Adrenal gland (tissue), 12 donors: Measurements from ENCODE around the gene TCERG1L. TPM values are rescaled to one million over a fixed set of nuclear protein-coding genes. Genes with fewer than 3 reads are reported as not detected.
A peak's percentile ranks its signal among the peaks of the same experiment; 100 is the strongest.

Experiments
- DNase-seq, 7 donors: peaks; one replicate each; pipeline ENCODE4 v3.0.0-alpha.2; 2019 to 2020
- H3K27ac ChIP-seq, 5 donors: fragments of 200-600 bp; sonication (generic) in 4 of 5; 1 replicate in 3 of 5; 2 replicates in 2 of 5; pipeline versions ENCODE4 v1.5.1 to v1.8.0; 2016 to 2020; ENCODE audit warnings: mild to moderate bottlenecking in 1 of 5
- H3K27me3 ChIP-seq: fragments of 200-600 bp; 2 replicates; pipeline ENCODE4 v1.8.0; 2021
- H3K36me3 ChIP-seq, 2 donors: fragments of 200-600 bp; replicated peaks in 1 of 2; 1 replicate in 1 of 2; 2 replicates in 1 of 2; pipeline versions ENCODE4 v1.5.1 to v1.8.0; 2018 to 2022
- H3K4me1 ChIP-seq, 2 donors: fragments of 200-600 bp; replicated peaks in 1 of 2; 1 replicate in 1 of 2; 2 replicates in 1 of 2; pipeline versions ENCODE4 v1.5.1 to v1.8.0; 2018 to 2021
- H3K4me3 ChIP-seq, 4 donors: fragments of 200-600 bp; sonication (generic) in 3 of 4; one replicate each; pipeline ENCODE4 v1.5.1; 2016 to 2018
- H3K9me3 ChIP-seq, 3 donors: fragments of 200-600 bp; sonication (generic) in 1 of 3; replicated peaks in 1 of 3; 1 replicate in 2 of 3; 2 replicates in 1 of 3; pipeline versions ENCODE4 v1.5.1 to v1.8.0; 2016 to 2021
- POLR2A ChIP-seq, 2 donors: fragments of 450-650 bp; IDR thresholded peaks; one replicate each; pipeline ENCODE4 v1.6.1; 2017; ENCODE audit warnings: antibody characterized with exemption in 2 of 2, mild to moderate bottlenecking in 2 of 2, moderate library complexity in 1 of 2
- WGBS, 4 donors: extraction: QIAGEN DNeasy Blood & Tissue Kit in 2 of 4; methylation state at CpG; one replicate each; pipeline versions ENCODE4 v1.1.5 to v1.1.7; 2013 to 2017; 5-methylcytosine and 5-hydroxymethylcytosine counted together
- intact Hi-C, 2 donors: fragments of 100-400 bp; cut with DNase I; formaldehyde crosslinking; loops; one replicate each; pipeline versions ENCODE4 v1.14.1 to v1.15.0; 2022 to 2023
- polyA plus RNA-seq, 3 donors: library from polyadenylated mRNA; stranded (reverse); fragments of 200-250 nt in 2 of 3; fragments of 350-450 nt in 1 of 3; fragmentation: Illumina TruSeq in 1 of 3; extraction: RNeasy Lipid Tissue Mini Kit (QIAGEN cat#74804) in 1 of 3; gene quantifications; one replicate each; pipeline ENCODE4 v1.2.3, GENCODE V29; 2013 to 2014
- total RNA-seq, 9 donors: library from RNA; depleted of rRNA in 4 of 9; stranded (reverse); fragments of >200 nt in 4 of 9; fragments of 120-200 nt in 1 of 9; fragmentation: NEBNext Ultra II Directional in 1 of 9; extraction: Animal tissue kit (Norgen Biotek cat#: 25700) in 1 of 9; gene quantifications; one replicate each; pipeline versions ENCODE4 v1.1.0 to v1.2.4, GENCODE V29; 2013 to 2023
- TF ChIP-seq, protein P1 (sequence below), 6 experiments: fragments of 450-650 bp in 4 of 6; fragments of 200-600 bp in 2 of 6; sonication (generic) in 1 of 6; IDR thresholded peaks; 1 replicate in 5 of 6; 2 replicates in 1 of 6; pipeline versions ENCODE4 v1.5.1 to v1.8.0; 2016 to 2021; ENCODE audit warnings: antibody characterized with exemption in 6 of 6, mild to moderate bottlenecking in 2 of 6, moderate library complexity in 1 of 6
- donor health status: healthy with polysubstance abuse.
- donor health status: Bipolar disorder and iron deficiency.
- donor health status: DM: yes; HTN: yes; CAD: no.
- donor health status: DM: no; HTN: no; CAD: no.
- donor health status: DM: no; HTN: no; CAD: no.
- donor health status: DM: yes; HTN: yes; CAD: no.

Gene TCERG1L
- total and polyA plus RNA-seq, 12 donors, result 0.17 to 3.4 (median 0.97) TPM

DNA sequence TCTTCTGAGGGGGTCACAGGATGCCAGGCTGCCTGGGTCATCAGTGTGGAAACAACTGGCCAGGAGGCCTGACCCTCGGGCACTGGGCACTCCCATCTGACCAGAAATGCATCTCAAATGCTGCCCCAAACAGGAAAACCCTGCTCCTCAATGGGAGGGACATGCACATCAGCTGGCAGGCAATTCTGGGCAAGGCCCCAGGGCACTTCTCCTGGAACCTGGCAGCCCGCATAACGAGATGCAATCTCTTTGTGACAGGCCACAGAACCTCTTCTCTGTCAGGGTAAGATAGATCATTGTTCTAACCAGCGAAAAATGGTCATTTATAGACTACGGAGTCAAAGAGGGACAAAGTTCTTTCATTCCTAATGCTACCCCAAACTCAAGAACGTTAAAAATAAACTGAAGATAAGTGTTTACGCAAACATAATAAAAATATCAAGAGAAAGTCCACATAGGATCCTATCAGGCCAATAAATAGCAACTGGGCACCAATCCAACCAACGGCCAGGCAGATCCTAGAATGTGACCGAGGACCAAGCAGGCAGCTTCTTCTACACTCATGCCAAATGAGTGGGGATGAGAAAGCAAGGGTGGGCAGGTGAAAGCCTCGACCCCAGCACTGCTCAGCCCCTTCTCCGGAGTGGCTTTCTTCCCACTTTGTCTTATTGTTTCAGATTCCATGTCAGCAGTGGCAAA, 212.3 kb downstream of the TCERG1L start:
- no peak overlapping the region for H3K27ac ChIP-seq
- intact Hi-C loops, result no loop called here
- no peak for TF ChIP-seq POLR2A (IDR thresholded peaks at IDR 0.05)
- TF ChIP-seq, protein P1, sequence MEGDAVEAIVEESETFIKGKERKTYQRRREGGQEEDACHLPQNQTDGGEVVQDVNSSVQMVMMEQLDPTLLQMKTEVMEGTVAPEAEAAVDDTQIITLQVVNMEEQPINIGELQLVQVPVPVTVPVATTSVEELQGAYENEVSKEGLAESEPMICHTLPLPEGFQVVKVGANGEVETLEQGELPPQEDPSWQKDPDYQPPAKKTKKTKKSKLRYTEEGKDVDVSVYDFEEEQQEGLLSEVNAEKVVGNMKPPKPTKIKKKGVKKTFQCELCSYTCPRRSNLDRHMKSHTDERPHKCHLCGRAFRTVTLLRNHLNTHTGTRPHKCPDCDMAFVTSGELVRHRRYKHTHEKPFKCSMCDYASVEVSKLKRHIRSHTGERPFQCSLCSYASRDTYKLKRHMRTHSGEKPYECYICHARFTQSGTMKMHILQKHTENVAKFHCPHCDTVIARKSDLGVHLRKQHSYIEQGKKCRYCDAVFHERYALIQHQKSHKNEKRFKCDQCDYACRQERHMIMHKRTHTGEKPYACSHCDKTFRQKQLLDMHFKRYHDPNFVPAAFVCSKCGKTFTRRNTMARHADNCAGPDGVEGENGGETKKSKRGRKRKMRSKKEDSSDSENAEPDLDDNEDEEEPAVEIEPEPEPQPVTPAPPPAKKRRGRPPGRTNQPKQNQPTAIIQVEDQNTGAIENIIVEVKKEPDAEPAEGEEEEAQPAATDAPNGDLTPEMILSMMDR (IDR thresholded peaks at IDR 0.05), result no peak
- WGBS, 4 donors, result 77 to 83% (median 81%) methylated on average over 10 to 11 of the region's 11 CpGs
- no peaks in the 10 kb centered on the region for H3K27me3 ChIP-seq
- DNase-seq, result peak in 1 of 7 donors; percentile 81
- H3K4me3 ChIP-seq, result no peak overlapping the region
- H3K9me3 ChIP-seq, result no peaks in the 10 kb centered on the region
- peaks cover 0 to 4% of the 10 kb centered on the region in 2 donors for H3K4me1 ChIP-seq
- H3K36me3 ChIP-seq, result no peaks in the 10 kb centered on the region

DNA sequence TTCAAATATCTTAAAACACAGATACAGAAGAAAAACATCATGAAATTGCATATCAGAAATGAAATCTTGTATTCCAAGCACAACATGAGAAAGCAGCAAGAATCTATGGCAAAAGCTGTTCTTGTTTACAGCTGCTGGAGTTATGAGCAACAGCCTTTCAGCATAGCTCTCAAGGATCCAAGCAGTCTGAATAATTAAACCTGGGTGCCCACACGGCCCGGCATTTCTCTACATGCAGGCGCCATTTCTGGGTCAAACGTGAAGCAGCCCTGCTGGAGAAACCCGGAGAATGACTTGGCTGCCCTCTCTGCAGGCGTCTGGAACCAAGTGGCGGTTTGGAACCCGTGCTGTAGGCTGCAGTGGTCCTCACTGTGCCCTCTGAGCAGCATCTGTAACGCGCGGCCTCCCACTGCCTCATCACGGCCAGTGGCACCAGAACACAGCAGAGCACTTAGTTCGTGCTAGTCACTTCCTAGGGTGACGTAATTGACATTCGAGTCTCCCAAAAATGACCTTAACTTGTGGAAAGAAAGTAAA, 213.0 kb downstream of the TCERG1L start:
- H3K9me3 ChIP-seq, result no peaks in the 10 kb centered on the region
- H3K36me3 ChIP-seq, result no peaks in the 10 kb centered on the region
- H3K4me1 ChIP-seq, result peaks cover 0 to 4% of the 10 kb centered on the region in 2 donors
- 70 to 87% (median 87%) methylated on average over 3 to 15 of the region's 15 CpGs for WGBS, 4 donors
- intact Hi-C loops, result no loop called here
- H3K27me3 ChIP-seq, result no peaks in the 10 kb centered on the region
- TF ChIP-seq POLR2A (IDR thresholded peaks at IDR 0.05), result no peak
- TF ChIP-seq, protein P1 (IDR thresholded peaks at IDR 0.05), result no peak
- no peak overlapping the region for H3K4me3 ChIP-seq
- H3K27ac ChIP-seq, result no peak overlapping the region
- DNase-seq, result no peak

DNA sequence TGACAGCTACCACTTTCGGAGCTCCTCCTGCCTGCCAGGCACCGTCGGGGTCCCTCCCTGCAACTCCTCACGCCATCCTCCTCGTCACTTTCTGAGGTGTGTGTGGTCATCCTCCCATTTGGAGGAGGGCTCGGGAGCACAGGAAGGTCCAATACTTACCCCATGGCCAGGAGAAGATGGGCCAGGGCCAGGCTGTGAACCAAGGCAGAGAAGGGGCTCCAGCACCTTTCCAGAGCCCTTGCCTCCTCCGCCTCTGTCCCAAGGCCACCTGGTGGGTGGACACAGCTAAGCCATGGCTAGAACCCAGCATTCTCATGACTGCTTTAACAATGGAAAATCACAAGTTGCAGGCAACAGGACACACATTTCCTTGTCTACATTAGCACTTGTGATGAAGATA, 215.5 kb downstream of the TCERG1L start:
- DNase-seq, result no peak
- intact Hi-C loops, result no loop called here
- H3K27me3 ChIP-seq, result no peaks in the 10 kb centered on the region
- no peak overlapping the region for H3K27ac ChIP-seq
- H3K4me1 ChIP-seq, result peaks cover 0 to 4% of the 10 kb centered on the region in 2 donors
- no peaks in the 10 kb centered on the region for H3K9me3 ChIP-seq
- no peak overlapping the region for H3K4me3 ChIP-seq
- TF ChIP-seq POLR2A (IDR thresholded peaks at IDR 0.05), result no peak
- TF ChIP-seq, protein P1 (IDR thresholded peaks at IDR 0.05), result no peak
- WGBS, 4 donors, result 84 to 96% (median 91%) methylated on average over 4 to 7 of the region's 7 CpGs
- H3K36me3 ChIP-seq, result no peaks in the 10 kb centered on the region

DNA sequence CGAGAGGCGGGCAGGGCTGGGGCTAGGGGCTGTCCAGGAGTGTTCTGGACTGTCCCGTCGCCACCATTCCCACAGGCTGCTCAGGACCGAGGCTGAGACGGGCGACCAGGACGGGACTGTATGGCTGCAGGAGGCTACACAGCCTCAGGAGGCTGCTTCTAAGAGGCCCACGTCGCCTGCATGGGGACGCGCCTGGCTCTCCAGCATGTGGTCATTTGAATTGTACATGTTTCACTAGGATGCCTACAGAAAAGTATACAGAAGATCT, 216.3 kb downstream of the TCERG1L start:
- WGBS, 4 donors, result 83 to 97% (median 87%) methylated on average over 5 to 12 of the region's 12 CpGs
- no peaks in the 10 kb centered on the region for H3K9me3 ChIP-seq
- H3K27me3 ChIP-seq, result no peaks in the 10 kb centered on the region
- DNase-seq, result no peak
- intact Hi-C loops, result no loop called here
- no peak overlapping the region for H3K4me3 ChIP-seq
- H3K4me1 ChIP-seq, result peaks cover 0 to 4% of the 10 kb centered on the region in 2 donors
- TF ChIP-seq POLR2A (IDR thresholded peaks at IDR 0.05), result no peak
- TF ChIP-seq, protein P1 (IDR thresholded peaks at IDR 0.05), result no peak
- no peaks in the 10 kb centered on the region for H3K36me3 ChIP-seq
- H3K27ac ChIP-seq, result peak overlapping the region in 1 of 5 donors; percentile 76
